ENCODE data around the gene SYNC. TPM values are rescaled to one million over a fixed set of nuclear protein-coding genes. Genes with fewer than 3 reads are reported as not detected.
"Not testable (repeated sequence)": the region's sequence is repeated elsewhere in the genome, so short reads cannot be mapped to it uniquely, and the experiment has no call there.

SYNC gene
- total RNA-seq, 4 donors from 2014 or later, result 2.8 to 16.9 (median 5.8) TPM

DNA sequence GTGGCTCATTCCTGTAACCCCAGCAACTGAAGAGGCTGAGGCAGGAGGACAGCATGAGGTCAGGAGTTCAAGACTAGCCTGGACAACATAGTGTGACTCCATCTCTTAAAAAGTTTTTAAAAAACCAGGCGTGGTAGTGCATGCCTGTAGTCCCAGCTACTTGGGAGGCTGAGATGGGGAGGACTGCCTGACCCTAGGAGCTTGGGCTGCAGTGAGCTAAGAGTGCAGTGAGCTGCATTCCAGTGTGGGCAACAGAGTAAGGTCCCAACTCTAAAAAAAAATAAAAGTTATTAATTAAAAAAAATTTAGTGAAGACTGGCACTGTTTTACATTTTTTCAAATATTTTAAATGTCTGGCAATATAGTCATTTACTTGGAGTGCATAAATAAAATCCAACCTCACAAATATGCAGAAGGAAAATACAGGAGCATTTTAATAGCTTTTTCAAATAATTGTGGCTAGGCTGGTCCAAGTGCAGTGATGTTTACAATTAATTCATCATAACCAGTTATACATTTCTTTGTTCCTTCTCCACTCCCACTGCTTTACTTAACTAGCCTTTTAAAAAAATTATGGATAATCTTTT is 63.0 kb downstream of the SYNC start:
- TF ChIP-seq, protein P1, sequence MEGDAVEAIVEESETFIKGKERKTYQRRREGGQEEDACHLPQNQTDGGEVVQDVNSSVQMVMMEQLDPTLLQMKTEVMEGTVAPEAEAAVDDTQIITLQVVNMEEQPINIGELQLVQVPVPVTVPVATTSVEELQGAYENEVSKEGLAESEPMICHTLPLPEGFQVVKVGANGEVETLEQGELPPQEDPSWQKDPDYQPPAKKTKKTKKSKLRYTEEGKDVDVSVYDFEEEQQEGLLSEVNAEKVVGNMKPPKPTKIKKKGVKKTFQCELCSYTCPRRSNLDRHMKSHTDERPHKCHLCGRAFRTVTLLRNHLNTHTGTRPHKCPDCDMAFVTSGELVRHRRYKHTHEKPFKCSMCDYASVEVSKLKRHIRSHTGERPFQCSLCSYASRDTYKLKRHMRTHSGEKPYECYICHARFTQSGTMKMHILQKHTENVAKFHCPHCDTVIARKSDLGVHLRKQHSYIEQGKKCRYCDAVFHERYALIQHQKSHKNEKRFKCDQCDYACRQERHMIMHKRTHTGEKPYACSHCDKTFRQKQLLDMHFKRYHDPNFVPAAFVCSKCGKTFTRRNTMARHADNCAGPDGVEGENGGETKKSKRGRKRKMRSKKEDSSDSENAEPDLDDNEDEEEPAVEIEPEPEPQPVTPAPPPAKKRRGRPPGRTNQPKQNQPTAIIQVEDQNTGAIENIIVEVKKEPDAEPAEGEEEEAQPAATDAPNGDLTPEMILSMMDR (IDR thresholded peaks at IDR 0.05), result no peak
- TF ChIP-seq POLR2A (IDR thresholded peaks at IDR 0.05), result no peak
- intact Hi-C loops (cut with DNase I; ENCODE audit: low total_unique reads), result no loop called here
- DNase-seq (ENCODE audit: low spot score in 2 of 2), result peak in 1 of 2 donors; percentile 20
- WGBS, 2 donors, result 89 to 93% methylated on average over 1 of the region's 1 CpG
- no peak overlapping the region for H3K4me3 ChIP-seq (ENCODE audit: low read depth, poor library complexity, severe bottlenecking)

DNA sequence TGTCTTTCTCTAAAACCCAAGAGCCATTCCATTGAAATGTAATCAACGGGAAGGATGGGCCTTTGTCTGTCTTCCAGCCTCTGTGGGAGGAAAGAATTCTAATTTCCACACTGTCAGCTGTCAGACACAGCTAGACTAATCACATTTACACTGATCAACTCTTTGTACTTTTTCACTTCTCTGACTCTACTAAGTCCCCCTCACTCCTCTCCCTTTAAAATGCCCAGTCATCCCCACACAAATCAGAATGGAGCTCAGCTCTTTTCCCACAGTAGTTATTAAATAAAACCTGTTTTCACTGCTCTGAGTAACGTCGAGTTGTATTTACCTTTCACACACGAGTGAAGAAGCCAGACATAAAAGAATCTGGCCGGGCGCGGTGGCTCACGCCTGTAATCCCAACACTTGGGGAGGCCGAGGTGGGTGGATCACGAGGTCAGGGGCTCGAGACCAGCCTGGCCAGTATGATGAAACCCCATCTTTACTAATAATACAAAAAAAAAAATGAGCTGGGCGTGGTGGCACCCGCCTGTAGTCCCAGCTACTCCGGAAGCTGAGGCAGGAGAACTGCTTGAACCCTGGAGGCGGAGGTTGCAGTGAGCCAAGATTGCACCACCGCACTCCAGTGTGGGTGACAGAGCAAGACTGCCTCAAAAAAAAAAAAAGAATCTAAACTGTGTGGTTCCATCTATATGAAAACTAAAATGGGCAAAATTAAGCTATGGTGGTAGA is 65.5 kb downstream of the SYNC start:
- intact Hi-C loops (cut with DNase I; ENCODE audit: low total_unique reads), result no loop called here
- H3K4me3 ChIP-seq (ENCODE audit: low read depth, poor library complexity, severe bottlenecking), result no peak overlapping the region
- no peak for TF ChIP-seq POLR2A (IDR thresholded peaks at IDR 0.05)
- TF ChIP-seq, protein P1 (IDR thresholded peaks at IDR 0.05), result no peak
- DNase-seq (ENCODE audit: low spot score in 2 of 2), result no peak
- 73 to 75% methylated on average over 16 of the region's 16 CpGs for WGBS, 2 donors

DNA sequence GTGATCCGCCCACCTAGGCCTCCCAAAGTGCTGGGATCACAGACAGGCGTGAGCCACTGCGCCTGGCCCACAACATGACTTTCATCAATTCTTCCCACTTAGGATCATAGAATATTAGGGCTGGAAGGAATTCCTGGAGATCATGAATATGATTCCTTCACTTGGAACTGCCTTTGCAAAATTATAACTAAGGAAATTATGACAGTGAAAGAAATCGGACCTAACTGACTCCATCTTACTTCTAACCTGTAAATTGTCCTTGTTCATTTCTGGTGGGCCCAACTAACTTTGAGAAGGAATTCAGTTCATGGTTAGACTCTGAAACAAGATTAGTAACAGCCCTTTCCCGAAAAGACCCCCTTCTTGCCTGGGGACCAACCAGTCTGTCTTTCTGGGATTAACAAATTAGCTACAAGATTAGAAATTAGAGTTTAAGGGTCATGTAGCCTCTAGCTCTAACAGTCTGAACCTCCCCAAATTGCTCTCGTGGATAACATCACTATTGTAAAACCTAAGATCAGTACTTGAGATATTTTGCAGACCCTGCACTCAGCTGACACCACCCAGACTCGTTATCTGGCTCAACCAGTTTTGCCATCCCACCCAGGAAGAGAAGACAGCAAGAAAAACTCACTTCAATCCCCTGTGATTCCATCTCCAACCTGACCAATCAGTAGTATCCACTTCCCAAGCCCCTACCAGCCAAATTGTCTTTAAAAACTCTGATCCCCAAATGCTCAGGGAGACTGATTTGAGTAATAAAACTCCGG is 66.9 kb downstream of the SYNC start:
- TF ChIP-seq, protein P1 (IDR thresholded peaks at IDR 0.05), result no peak
- no peak for TF ChIP-seq POLR2A (IDR thresholded peaks at IDR 0.05)
- DNase-seq (ENCODE audit: low spot score in 2 of 2), result no peak
- WGBS, 2 donors, result 93 to 95% methylated on average over 8 of the region's 8 CpGs
- no peak overlapping the region for H3K4me3 ChIP-seq (ENCODE audit: low read depth, poor library complexity, severe bottlenecking)
- intact Hi-C loops (cut with DNase I; ENCODE audit: low total_unique reads), result no loop called here

DNA sequence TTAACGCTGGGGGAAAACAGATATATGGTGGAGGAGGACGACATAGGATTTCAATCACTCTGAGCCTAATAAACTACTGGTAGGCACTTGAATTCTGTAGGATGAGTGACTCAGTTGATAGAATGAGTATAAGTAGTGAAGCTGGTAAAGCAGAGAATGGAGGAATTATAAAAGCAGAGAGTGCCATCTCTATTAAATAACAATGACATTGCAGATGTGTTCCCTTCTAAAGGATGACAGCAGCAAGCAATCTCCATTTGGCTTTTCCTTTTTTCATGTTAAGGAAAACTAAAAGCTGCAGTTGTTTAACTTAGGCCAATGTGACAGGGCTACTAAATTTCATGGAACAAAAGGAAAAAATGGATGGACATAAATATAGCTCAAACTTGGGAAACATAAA is 69.7 kb downstream of the SYNC start:
- DNase-seq (ENCODE audit: low spot score in 2 of 2), result no peak
- intact Hi-C loops (cut with DNase I; ENCODE audit: low total_unique reads), result no loop called here
- TF ChIP-seq, protein P1 (IDR thresholded peaks at IDR 0.05), result no peak
- no peak for TF ChIP-seq POLR2A (IDR thresholded peaks at IDR 0.05)
- 77 to 90% methylated on average over 2 of the region's 2 CpGs for WGBS, 2 donors
- H3K4me3 ChIP-seq (ENCODE audit: low read depth, poor library complexity, severe bottlenecking), result no peak overlapping the region

DNA sequence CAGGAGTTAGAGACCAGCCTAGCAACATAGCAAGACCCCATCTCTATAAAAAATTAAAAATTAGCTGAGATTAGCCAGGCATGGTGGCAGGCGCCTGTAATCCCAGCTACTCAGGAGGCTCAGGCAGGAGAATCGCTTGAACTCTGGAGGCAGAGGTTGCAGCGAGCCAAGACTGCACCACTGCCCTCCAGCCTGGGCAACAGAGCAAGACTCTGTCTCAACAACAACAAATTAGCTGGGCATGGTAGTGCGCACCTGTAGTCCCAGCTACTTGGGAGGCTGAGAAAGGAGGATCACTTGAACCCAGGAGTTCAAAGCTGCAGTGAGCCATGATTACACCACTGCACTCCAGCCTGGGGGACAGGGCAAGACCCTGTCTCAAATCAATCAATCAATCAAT is 72.4 kb downstream of the SYNC start:
- DNase-seq (ENCODE audit: low spot score in 2 of 2), result peak in 1 of 2 donors; percentile 39
- intact Hi-C loops (cut with DNase I; ENCODE audit: low total_unique reads); H3K4me3 ChIP-seq (ENCODE audit: low read depth, poor library complexity, severe bottlenecking): not testable (repeated sequence)
- 90 to 95% methylated on average over 4 of the region's 4 CpGs for WGBS, 2 donors

Other genes with a start within 250 kb of the SYNC start
- gene ZBTB8B, start 237.7 kb downstream of the SYNC start, total RNA-seq, result under 1 TPM in 1 of 4 donors, not detected in 3; 0.02 TPM
- 1 to 10 TPM in 3 of 4 donors, under 1 TPM in 1; 0.99 to 5.8 (median 2.8) TPM for gene ZBTB8A, start 163.3 kb downstream of the SYNC start, total RNA-seq
- 10 to 100 TPM; 12.4 to 28.0 (median 18.8) TPM for gene ZBTB8OS, start 52.2 kb downstream of the SYNC start, total RNA-seq
- 100 to 1,000 TPM in 3 of 4 donors, 10 to 100 TPM in 1; 97.8 to 104 (median 102) TPM for gene RBBP4, start 51.6 kb downstream of the SYNC start, total RNA-seq
- 10 to 100 TPM; 24.8 to 40.0 (median 30.2) TPM for gene YARS1, start 114.6 kb upstream of the SYNC start, total RNA-seq
- gene S100PBP, start 114.9 kb upstream of the SYNC start, total RNA-seq, result 10 to 100 TPM; 11.0 to 32.1 (median 18.2) TPM
- gene FNDC5, start 168.1 kb upstream of the SYNC start, total RNA-seq, result under 1 TPM in 2 of 4 donors, not detected in 2; 0.27 to 0.58 TPM
- gene HPCA, start 183.7 kb upstream of the SYNC start, total RNA-seq, result under 1 TPM in 1 of 4 donors, not detected in 3; 0.19 TPM
- 100 to 1,000 TPM; 122 to 245 (median 198) TPM for gene TMEM54, start 198.6 kb upstream of the SYNC start, total RNA-seq